ENCODE data around the gene CD79B.

Gene CD79B

GRCh38 chr17:63961355-63962212 lies 29.5 kb upstream of the CD79B start:
- Mint-ChIP-seq H3K4me1 (ENCODE audit: low read depth) (peaks cover 13% of the 10 kb centered on the region), H3K27ac (peak overlapping the region; percentile 66)

DNA sequence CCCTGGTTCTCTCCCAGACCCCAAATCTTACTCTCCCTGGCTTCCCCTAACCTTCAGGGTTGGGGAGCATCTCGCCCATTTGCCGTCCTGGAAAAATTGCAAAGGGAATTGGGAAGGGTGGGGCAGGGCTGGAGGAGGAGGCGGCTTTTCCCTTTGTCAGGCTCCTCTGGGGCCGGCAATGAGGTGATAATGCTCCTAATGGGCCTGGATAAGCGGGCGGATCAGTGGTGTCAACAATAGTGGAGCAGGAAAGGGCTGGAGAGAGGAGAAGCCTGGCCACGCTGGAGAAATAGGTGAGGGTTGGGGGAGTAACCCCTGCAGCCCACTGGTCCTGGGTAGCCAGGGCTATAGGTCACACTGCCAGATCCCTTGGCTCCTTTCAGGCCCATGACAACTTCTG lies 28.3 kb upstream of the CD79B start:
- Mint-ChIP-seq H3K4me1 (ENCODE audit: low read depth) (peaks cover 13% of the 10 kb centered on the region), H3K9me3 (no peaks in the 10 kb centered on the region), H3K27ac (no peak overlapping the region), H3K27me3 (peaks cover 2% of the 10 kb centered on the region), H3K36me3 (ENCODE audit: low read depth) (no peaks in the 10 kb centered on the region), H3K4me3 (no peak overlapping the region)
- intact Hi-C loops (cut with micrococcal nuclease) = no loop called here

More at GRCh38 chr17:63961355-63962212, 29.5 kb upstream of the CD79B start:
- Mint-ChIP-seq H3K36me3 (ENCODE audit: low read depth) (no peaks in the 10 kb centered on the region), H3K4me3 (peak overlapping the region; percentile 71), H3K9me3 (no peaks in the 10 kb centered on the region), H3K27me3 (no peaks in the 10 kb centered on the region)
- intact Hi-C loops (cut with micrococcal nuclease) = no loop called here

GRCh38 chr17:63960006-63960405 lies 27.9 kb upstream of the CD79B start:
- Mint-ChIP-seq H3K27ac (no peak overlapping the region), H3K27me3 (peaks cover 2% of the 10 kb centered on the region), H3K4me3 (no peak overlapping the region), H3K9me3 (no peaks in the 10 kb centered on the region), H3K4me1 (ENCODE audit: low read depth) (peaks cover 13% of the 10 kb centered on the region), H3K36me3 (ENCODE audit: low read depth) (no peaks in the 10 kb centered on the region)
- intact Hi-C loops (cut with micrococcal nuclease) = no loop called here

DNA sequence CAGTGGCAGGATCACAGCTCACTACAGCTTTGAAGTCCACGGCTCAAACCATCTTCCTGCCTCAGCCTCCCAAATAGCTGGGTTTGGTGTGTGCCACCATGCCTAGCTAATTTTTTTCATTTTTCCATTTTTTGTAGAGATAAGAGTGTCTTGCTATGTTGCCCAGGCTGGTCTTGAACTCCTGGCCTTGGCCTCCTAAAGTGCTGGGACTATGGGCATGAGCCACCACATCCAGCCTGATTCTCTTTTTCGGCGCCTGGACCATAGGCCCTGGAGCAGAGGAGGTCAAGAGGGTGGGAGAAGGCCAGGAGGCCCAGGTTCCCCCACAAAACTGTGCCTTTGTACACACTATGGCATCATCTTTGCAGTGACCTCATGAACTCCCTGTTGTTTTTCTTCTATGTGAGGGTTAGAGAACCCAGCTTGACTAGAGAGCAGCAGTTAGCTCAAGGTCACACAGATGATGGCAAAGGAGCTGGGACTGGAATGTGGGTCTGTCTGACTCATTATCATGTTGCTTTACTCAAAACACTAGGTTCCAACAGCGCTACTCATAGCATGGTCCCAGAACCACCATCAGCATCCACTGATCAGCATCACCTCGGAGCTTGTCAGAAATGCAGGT lies 24.3 kb upstream of the CD79B start:
- intact Hi-C loops (cut with micrococcal nuclease) = no loop called here
- Mint-ChIP-seq H3K4me1 (ENCODE audit: low read depth) (peaks cover 15% of the 10 kb centered on the region), H3K27me3 (peaks cover 11% of the 10 kb centered on the region), H3K27ac (no peak overlapping the region), H3K36me3 (ENCODE audit: low read depth) (no peaks in the 10 kb centered on the region), H3K9me3 (no peaks in the 10 kb centered on the region), H3K4me3 (no peak overlapping the region)

DNA sequence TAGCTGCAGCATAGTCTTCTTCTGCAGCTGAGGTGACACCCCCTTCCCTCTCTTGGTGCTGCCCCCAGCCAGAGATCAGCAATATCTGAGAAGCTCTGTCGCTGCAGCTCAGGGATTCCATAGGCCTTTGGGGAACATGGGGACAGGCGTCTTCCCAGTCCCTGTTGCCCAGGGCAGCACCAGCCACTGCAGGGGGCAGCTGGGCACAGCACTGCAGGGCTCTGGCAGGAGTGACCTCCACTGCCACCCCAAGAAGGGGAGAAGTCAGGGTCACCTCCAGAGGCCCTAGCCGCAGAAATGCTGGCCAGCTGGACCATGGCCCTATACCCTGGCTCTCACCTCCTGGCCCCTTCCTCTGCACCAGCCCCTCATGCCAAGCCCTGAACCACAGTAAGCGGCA lies 23.7 kb upstream of the CD79B start:
- no peak overlapping the region for H3K27ac Mint-ChIP-seq
- H3K4me1 Mint-ChIP-seq (ENCODE audit: low read depth) = peaks cover 10% of the 10 kb centered on the region
- H3K9me3 Mint-ChIP-seq = no peaks in the 10 kb centered on the region
- H3K27me3 Mint-ChIP-seq = peaks cover 11% of the 10 kb centered on the region
- intact Hi-C loops (cut with micrococcal nuclease) = no loop called here
- H3K36me3 Mint-ChIP-seq (ENCODE audit: low read depth) = no peaks in the 10 kb centered on the region
- H3K4me3 Mint-ChIP-seq = no peak overlapping the region

DNA sequence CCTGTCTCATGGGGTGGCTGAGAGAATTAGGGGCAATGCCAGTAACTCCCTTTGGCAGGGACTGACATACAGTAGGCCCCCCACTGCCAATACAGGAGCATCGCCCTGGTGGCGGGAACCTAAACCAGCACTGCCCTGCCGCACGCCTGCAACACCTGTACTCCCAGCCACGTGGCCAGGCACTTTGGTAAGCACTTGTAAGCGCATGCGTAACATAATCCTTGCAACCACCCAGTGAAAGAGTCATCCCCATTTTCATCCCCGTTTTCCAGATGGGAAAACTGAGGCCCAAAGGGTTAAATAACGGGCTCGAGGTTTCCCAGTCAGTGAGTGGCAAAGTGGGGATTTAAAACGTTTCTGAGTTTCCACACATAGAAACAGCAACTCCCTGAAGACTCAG lies 23.1 kb upstream of the CD79B start:
- peaks cover 7% of the 10 kb centered on the region for H3K4me1 Mint-ChIP-seq (ENCODE audit: low read depth)
- H3K27ac Mint-ChIP-seq = no peak overlapping the region
- H3K4me3 Mint-ChIP-seq = no peak overlapping the region
- H3K9me3 Mint-ChIP-seq = no peaks in the 10 kb centered on the region
- no peaks in the 10 kb centered on the region for H3K36me3 Mint-ChIP-seq (ENCODE audit: low read depth)
- intact Hi-C loops (cut with micrococcal nuclease) = no loop called here
- peaks cover 11% of the 10 kb centered on the region for H3K27me3 Mint-ChIP-seq

DNA sequence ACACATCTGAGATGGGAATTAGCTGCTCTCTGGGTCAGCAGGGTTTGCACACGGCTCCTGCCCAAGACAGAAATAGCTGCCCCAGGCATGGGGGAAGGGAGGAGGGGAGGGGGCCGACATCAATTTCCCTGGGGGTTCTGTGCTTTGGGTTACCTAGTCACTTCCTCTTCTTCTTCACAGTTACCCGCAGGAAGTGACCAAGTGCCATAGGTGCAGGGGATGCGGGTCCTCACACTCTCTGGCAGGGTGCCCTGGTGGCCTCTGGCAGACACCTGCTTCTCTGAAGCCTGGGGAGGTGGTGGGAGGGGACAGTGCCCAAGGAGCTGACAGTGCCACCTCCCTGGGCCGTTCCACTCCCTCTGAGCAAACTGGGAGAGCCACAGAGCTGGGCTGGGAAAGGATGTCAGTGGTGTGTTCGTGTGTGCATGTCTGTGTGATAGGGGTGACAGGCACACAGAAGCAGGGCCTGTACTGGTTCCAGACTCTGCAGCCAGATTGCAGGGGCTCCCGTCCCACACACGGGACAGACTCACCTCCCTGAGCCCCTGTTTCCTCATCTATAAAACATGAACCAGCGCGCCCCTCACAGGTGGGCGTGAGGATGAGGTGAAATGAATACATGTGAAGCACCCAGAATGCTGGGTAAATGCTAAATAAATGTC lies 22.4 kb upstream of the CD79B start:
- no peak overlapping the region for H3K4me3 Mint-ChIP-seq
- H3K36me3 Mint-ChIP-seq (ENCODE audit: low read depth) = no peaks in the 10 kb centered on the region
- H3K27ac Mint-ChIP-seq = no peak overlapping the region
- intact Hi-C loops (cut with micrococcal nuclease) = no loop called here
- H3K9me3 Mint-ChIP-seq = no peaks in the 10 kb centered on the region
- peaks cover 11% of the 10 kb centered on the region for H3K27me3 Mint-ChIP-seq
- H3K4me1 Mint-ChIP-seq (ENCODE audit: low read depth) = peaks cover 7% of the 10 kb centered on the region

DNA sequence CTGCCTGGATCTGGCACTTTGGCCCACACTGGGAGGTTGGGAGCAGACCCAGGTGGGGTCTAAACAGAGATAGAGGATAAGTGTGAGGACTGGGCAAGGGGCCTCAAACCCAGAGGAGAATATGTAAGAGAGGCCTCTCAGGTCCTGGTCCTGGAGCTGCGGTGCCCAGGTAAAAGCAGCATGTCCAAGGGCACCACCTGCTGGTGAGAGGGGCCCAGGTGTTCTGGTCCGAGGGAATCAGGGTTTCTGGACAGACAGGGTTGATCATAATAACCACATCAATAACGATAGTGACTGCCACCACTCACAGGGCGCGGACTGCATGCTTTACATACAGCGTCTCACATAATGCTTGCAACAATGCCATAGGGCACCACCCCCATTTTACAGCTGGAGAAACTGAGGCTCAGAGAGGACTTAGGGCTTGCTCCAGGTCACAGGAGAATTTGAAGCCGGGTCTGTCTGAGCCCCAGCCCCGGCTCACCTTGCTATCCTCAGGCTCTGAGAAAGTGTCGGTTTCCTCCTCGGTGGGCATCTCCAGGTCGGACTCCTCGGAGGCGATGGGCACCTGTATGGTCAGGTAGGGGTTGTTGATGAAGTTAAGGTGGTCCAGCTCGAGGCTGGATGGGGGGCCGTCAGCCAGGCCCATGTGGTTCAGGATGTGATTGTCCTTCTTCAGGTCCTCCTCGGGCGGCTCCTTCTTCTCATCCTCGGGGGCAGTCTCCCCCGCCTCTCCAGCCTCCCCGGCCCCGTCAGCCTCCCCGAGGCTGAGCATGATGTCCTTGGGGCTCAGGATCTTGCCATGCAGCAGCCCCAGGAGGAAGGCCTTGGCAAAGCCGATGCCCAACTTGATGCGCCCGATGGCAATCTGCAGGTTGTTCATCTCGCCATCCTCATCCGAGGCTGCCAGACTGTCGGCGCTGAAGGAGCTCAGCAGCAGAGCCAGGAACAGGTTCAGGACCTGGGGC lies 19.1 kb upstream of the CD79B start:
- peaks cover 13% of the 10 kb centered on the region for H3K4me1 Mint-ChIP-seq (ENCODE audit: low read depth)
- no peak overlapping the region for H3K27ac Mint-ChIP-seq
- H3K27me3 Mint-ChIP-seq = peaks cover 13% of the 10 kb centered on the region
- H3K9me3 Mint-ChIP-seq = no peaks in the 10 kb centered on the region
- H3K4me3 Mint-ChIP-seq = no peak overlapping the region
- intact Hi-C loops (cut with micrococcal nuclease) = no loop called here
- no peaks in the 10 kb centered on the region for H3K36me3 Mint-ChIP-seq (ENCODE audit: low read depth)

- H3K27ac Mint-ChIP-seq = no peak overlapping the region
- intact Hi-C loops (cut with micrococcal nuclease) = no loop called here
- peaks cover 17% of the 10 kb centered on the region for H3K27me3 Mint-ChIP-seq
- no peaks in the 10 kb centered on the region for H3K9me3 Mint-ChIP-seq
- H3K36me3 Mint-ChIP-seq (ENCODE audit: low read depth) = no peaks in the 10 kb centered on the region
- H3K4me1 Mint-ChIP-seq (ENCODE audit: low read depth) = peaks cover 18% of the 10 kb centered on the region
- H3K4me3 Mint-ChIP-seq = no peak overlapping the region
Observed at GRCh38 chr17:63949576-63950250, 17.6 kb upstream of the CD79B start.

DNA sequence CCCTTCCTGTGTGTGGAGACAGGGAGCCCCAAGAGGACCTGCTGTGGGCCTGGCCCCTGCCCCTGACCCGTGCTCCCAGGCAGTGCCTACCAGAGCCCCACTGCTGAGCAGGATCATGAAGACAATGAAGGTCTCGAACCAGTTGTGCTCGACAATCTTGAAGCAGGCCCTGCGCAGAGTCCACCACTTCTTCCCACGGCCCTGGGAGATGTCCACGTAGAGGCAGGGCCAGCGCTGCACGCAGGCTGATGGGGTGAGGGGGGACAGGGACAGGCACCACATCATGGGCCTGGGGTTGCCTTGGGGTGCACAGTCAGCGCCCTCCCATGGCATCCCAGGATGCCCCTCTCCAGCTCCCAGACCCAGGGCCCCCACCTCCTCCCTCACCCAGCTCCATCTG lies 16.4 kb upstream of the CD79B start:
- H3K4me1 Mint-ChIP-seq (ENCODE audit: low read depth) = peaks cover 11% of the 10 kb centered on the region
- no peaks in the 10 kb centered on the region for H3K9me3 Mint-ChIP-seq
- intact Hi-C loops (cut with micrococcal nuclease) = no loop called here
- H3K27me3 Mint-ChIP-seq = peaks cover 10% of the 10 kb centered on the region
- no peak overlapping the region for H3K27ac Mint-ChIP-seq
- no peak overlapping the region for H3K4me3 Mint-ChIP-seq
- no peaks in the 10 kb centered on the region for H3K36me3 Mint-ChIP-seq (ENCODE audit: low read depth)

DNA sequence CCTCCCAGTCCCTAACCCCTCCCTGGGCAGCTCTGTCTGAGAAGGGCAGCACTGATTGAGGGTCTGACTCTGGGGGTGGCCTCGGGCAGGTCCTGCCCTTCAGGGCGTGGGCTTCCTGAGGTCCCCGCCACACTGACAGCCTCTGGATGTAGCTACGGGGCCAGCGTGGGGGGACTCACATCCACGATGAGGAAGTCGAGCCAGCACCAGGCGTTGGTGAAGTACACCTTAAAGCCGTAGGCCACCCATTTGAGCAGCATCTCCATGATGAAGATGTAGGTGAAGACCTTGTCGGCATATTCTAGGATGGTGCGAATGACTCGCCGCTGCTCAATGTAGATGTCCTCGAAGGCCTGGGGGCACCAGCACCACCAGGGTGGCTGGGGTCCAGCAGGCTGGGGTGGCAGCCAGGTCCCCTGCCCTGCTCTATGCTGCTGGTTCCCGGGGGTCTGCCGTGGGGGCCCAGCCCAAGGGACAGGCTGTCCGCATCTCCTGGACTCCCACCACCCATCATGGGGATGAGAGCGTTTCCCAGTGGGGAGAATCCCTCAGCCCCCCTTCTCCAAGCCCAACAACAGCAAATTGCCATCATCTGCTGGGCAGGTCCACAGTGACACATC lies 15.7 kb upstream of the CD79B start:
- Mint-ChIP-seq H3K27me3 (peaks cover 12% of the 10 kb centered on the region), H3K4me1 (ENCODE audit: low read depth) (peaks cover 11% of the 10 kb centered on the region), H3K27ac (no peak overlapping the region), H3K9me3 (no peaks in the 10 kb centered on the region), H3K4me3 (no peak overlapping the region), H3K36me3 (ENCODE audit: low read depth) (no peaks in the 10 kb centered on the region)
- intact Hi-C loops (cut with micrococcal nuclease) = loop anchor here (2.0 kb wide), 1 partner anchor 37 kb away; the partner anchor contains the start of gene CSHL1

DNA sequence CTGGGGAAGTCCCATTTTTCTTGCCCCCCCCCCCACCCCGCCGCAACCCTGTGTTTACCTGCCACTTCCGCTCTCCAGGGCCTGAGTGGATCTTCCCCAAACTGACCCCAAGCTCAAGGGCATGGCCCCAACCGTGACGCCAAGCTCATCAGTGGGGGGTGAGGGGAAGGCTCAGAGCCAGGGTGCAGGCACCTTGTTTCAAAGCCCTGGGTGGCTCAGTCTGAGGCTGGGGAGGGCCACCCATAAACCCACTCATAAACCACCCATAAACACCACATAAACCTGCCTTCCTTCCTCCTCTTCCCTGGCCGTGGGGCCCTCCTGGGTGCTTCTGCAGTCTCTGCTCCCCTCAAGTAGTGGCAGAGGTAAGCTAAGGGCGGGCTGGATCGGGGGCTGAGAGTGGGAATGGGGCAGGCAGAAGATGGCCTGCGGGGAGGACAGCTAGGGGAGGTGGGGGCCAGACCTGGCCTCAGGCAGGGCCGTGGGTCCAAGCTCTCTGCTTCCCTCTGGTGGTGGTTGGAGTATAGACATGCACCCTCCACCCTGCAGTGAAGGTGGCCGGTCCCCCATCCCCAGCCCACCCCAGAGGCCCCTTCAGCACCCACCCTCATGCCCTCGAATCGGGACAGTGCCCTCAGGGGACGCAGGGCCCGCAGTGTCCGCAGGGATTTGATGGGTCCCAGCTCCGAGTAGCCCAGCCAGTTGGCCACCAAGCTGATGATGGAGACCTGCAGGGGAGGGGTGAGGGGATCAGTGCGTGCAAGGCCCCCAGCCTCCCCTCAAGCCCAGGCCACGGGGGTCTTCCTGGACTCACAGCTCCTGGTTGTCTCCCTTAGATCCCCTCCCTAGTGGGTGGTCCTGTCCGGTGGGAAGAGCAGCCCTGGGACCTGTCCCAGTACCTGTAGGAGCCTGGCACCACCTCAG lies 14.6 kb upstream of the CD79B start:
- Mint-ChIP-seq H3K36me3 (ENCODE audit: low read depth) (no peaks in the 10 kb centered on the region), H3K4me3 (peak overlapping the region; percentile 25), H3K9me3 (no peaks in the 10 kb centered on the region), H3K27me3 (peaks cover 12% of the 10 kb centered on the region), H3K27ac (no peak overlapping the region), H3K4me1 (ENCODE audit: low read depth) (peaks cover 11% of the 10 kb centered on the region)
- intact Hi-C loops (cut with micrococcal nuclease) = loop anchor here (1.0 to 2.0 kb wide), 2 partner anchors 27 to 36 kb away; partner anchors contain the start of gene CSHL1
